GM12801 (cell line): ENCODE measurements around the gene SMTN.

ENCODE experiments used
- CTCF ChIP-seq: IDR thresholded peaks from one replicate; pipeline ENCODE4 v1.5.1; 2011; ENCODE audit warnings: control low read depth; ENCODE audit not compliant: insufficient read length; ENCODE audit errors: extremely low read depth

Gene SMTN

GRCh38 chr22:31086703-31087330 is 5.7 kb downstream of the SMTN start:
- TF ChIP-seq CTCF, result no peak

GRCh38 chr22:31087744-31088215 is 6.7 kb downstream of the SMTN start:
- no peak for TF ChIP-seq CTCF

GRCh38 chr22:31088233-31088986 is 7.3 kb downstream of the SMTN start:
- no peak for TF ChIP-seq CTCF

GRCh38 chr22:31089160-31090100 is 8.3 kb downstream of the SMTN start:
- TF ChIP-seq CTCF, result no peak

GRCh38 chr22:31090217-31091085 is 9.3 kb downstream of the SMTN start:
- no peak for TF ChIP-seq CTCF

- no peak for TF ChIP-seq CTCF
Measured at GRCh38 chr22:31091106-31091975, 10.2 kb downstream of the SMTN start.
